ENCODE results near the gene SAG.
A peak's percentile ranks its signal among the peaks of the same experiment; 100 is the strongest.

SAG gene

DNA sequence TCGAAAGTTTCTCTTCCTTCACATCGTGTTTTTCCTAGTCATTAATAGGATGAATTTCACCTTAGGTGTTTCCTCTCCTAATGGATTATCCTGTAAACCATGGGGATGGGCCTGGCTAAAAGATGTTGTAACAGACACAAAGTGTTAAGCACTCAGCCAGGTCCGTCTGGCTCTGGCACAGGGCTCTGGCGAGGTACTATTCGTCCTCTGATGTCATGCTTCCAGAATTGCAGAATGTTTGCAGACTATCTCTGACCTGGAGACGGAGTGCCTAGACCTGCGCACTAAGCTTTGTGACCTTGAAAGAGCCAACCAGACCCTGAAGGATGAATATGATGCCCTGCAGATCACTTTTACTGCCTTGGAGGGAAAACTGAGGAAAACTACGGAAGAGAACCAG is 42.9 kb upstream of the SAG start:
- H3K4me3 ChIP-seq (ENCODE audit: low read depth, low read length): no peak overlapping the region
- no peak for TF ChIP-seq CTCF (IDR thresholded peaks at IDR 0.05; ENCODE audit: control insufficient read depth, extremely low read depth, insufficient read depth)
- no peak for DNase-seq (ENCODE audit: low read depth)

GRCh38 chr2:233265899-233266431 is 41.7 kb upstream of the SAG start:
- TF ChIP-seq CTCF (IDR thresholded peaks at IDR 0.05; ENCODE audit: control insufficient read depth, extremely low read depth, insufficient read depth): no peak
- DNase-seq (ENCODE audit: low read depth): no peak
- H3K4me3 ChIP-seq (ENCODE audit: low read depth, low read length): no peak overlapping the region

DNA sequence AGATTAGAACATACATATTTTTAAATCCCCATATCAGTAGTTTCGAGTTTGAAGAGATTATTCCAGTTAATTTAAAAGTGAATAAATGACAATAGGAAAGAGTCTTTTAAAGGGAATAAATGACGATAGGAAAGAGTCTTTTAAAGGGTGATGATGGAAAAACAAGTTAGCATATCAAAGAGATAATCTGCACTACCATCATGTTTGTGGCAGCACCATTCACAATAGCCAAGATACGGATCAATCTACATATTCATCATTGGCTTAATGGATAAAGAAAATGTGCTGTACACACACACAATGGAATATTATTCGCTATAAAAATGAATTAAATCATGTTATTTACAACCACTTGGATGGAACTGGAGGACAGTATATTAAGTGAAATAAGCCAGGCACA is 41.1 kb upstream of the SAG start:
- TF ChIP-seq CTCF (IDR thresholded peaks at IDR 0.05; ENCODE audit: control insufficient read depth, extremely low read depth, insufficient read depth): no peak
- no peak for DNase-seq (ENCODE audit: low read depth)
- no peak overlapping the region for H3K4me3 ChIP-seq (ENCODE audit: low read depth, low read length)

- no peak overlapping the region for H3K4me3 ChIP-seq (ENCODE audit: low read depth, low read length)
- no peak for TF ChIP-seq CTCF (IDR thresholded peaks at IDR 0.05; ENCODE audit: control insufficient read depth, extremely low read depth, insufficient read depth)
- DNase-seq (ENCODE audit: low read depth): no peak
Observed at GRCh38 chr2:233267516-233268245, 39.9 kb upstream of the SAG start.

DNA sequence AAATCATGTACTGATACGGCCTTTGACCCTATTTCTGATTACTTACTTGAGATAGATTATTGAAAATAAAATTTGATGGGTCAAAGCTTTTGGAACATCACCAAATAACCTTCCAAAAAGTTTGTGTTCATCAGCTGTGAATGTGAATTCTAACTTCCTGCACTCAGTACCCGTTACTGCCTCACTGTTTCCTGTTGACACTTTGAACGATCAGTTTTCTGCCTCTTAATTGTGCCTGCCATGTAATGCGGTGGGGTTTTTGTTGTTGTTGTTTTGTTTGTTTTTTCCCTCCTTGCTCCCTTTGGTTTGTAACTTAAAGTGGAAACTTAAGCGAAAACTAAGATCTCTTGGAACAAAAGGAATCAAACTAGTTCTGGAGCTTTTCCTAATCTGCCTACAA is 37.2 kb upstream of the SAG start:
- H3K4me3 ChIP-seq (ENCODE audit: low read depth, low read length): peak overlapping the region; percentile 5
- no peak for DNase-seq (ENCODE audit: low read depth)
- no peak for TF ChIP-seq CTCF (IDR thresholded peaks at IDR 0.05; ENCODE audit: control insufficient read depth, extremely low read depth, insufficient read depth)

GRCh38 chr2:233270951-233271350 is 36.7 kb upstream of the SAG start:
- peak overlapping the region; percentile 5; the same call in 1 of the 2 replicates for H3K4me3 ChIP-seq (ENCODE audit: low read depth, low read length)
- peak; percentile 84 for DNase-seq (ENCODE audit: low read depth)
- TF ChIP-seq CTCF (IDR thresholded peaks at IDR 0.05; ENCODE audit: control insufficient read depth, extremely low read depth, insufficient read depth): no peak

GRCh38 chr2:233271693-233272092 is 35.9 kb upstream of the SAG start:
- DNase-seq (ENCODE audit: low read depth): peak; percentile 97
- TF ChIP-seq CTCF (IDR thresholded peaks at IDR 0.05; ENCODE audit: control insufficient read depth, extremely low read depth, insufficient read depth): no peak
- peak overlapping the region; percentile 11; the same call in 1 of the 2 replicates for H3K4me3 ChIP-seq (ENCODE audit: low read depth, low read length)
